Testis (tissue), 3 donors: ENCODE data around the gene MDFIC. TPM values are rescaled to one million over a fixed set of nuclear protein-coding genes. Genes with fewer than 3 reads are reported as not detected.

Experiments
- DNase-seq: peaks from one replicate; pipeline ENCODE4 v3.0.0-alpha.2; 2019
- H3K27ac ChIP-seq, 2 donors: fragments of 200-600 bp; sonication (generic); one replicate each; pipeline ENCODE4 v1.5.1; 2019
- H3K27me3 ChIP-seq: fragments of 200-600 bp; sonication (generic); one replicate; pipeline ENCODE4 v1.5.1; 2019
- H3K36me3 ChIP-seq: fragments of 200-600 bp; sonication (generic); one replicate; pipeline ENCODE4 v1.5.1; 2017; ENCODE audit warnings: low read depth; ENCODE audit errors: missing control alignments
- H3K4me1 ChIP-seq: fragments of 200-600 bp; sonication (generic); one replicate; pipeline ENCODE4 v1.5.1; 2019
- H3K4me3 ChIP-seq, 2 donors: fragments of 200-600 bp; sonication (generic); one replicate each; pipeline ENCODE4 v1.5.1; 2017 to 2019
- H3K9me3 ChIP-seq: fragments of 200-600 bp; sonication (generic); one replicate; pipeline ENCODE4 v1.5.1; 2017
- CTCF ChIP-seq, 3 experiments: fragments of 450-650 bp in 2 of 3; fragments of 200-600 bp in 1 of 3; sonication (generic) in 1 of 3; IDR thresholded peaks; one replicate each; pipeline ENCODE4 v1.5.1; 2016 to 2019; ENCODE audit warnings: antibody characterized with exemption in 3 of 3, mild to moderate bottlenecking in 2 of 3, moderate library complexity in 1 of 3
- POLR2A ChIP-seq: fragments of 450-650 bp; IDR thresholded peaks from one replicate; pipeline ENCODE4 v1.6.1; 2017; ENCODE audit warnings: antibody characterized with exemption, mild to moderate bottlenecking, moderate library complexity
- WGBS, 2 donors: methylation state at CpG; one replicate each; pipeline ENCODE4 v1.1.5; 2018; 5-methylcytosine and 5-hydroxymethylcytosine counted together
- intact Hi-C: fragments of 100-400 bp; cut with DNase I; formaldehyde crosslinking; loops from one replicate; pipeline ENCODE4 v1.15.1; 2023; ENCODE audit warnings: low total_unique reads
- polyA plus RNA-seq: library from polyadenylated mRNA; stranded (reverse); fragments of 350-450 nt; fragmentation: Illumina TruSeq; extraction: RNeasy Lipid Tissue Mini Kit (QIAGEN cat#74804); gene quantifications from one replicate; pipeline ENCODE4 v1.2.3, GENCODE V29; 2014; ENCODE audit warnings: low read depth, low replicate concordance; ENCODE audit not compliant: insufficient read depth
- total RNA-seq, 2 donors: library from RNA; depleted of rRNA; stranded (reverse); fragments of >200 nt; gene quantifications; one replicate each; pipeline ENCODE4 v1.2.3, GENCODE V29; 2016

The MDFIC gene
- total and polyA plus RNA-seq, 3 donors from 2014 or later: 5.8 to 7.6 (median 6.1) TPM

GRCh38 chr7:114966156-114966555 lies 44.3 kb downstream of the MDFIC start:
- WGBS, 2 donors: 86 to 95% methylated on average over 2 of the region's 2 CpGs
- no peaks in the 10 kb centered on the region for H3K36me3 ChIP-seq
- no peak overlapping the region for H3K4me3 ChIP-seq
- no peaks in the 10 kb centered on the region for H3K4me1 ChIP-seq
- no peaks in the 10 kb centered on the region for H3K27me3 ChIP-seq
- TF ChIP-seq POLR2A (no peak), CTCF (IDR thresholded peaks at IDR 0.05) (no peak)
- no peak overlapping the region for H3K27ac ChIP-seq
- no peaks in the 10 kb centered on the region for H3K9me3 ChIP-seq
- no peak for DNase-seq
- intact Hi-C loops: no loop called here

DNA sequence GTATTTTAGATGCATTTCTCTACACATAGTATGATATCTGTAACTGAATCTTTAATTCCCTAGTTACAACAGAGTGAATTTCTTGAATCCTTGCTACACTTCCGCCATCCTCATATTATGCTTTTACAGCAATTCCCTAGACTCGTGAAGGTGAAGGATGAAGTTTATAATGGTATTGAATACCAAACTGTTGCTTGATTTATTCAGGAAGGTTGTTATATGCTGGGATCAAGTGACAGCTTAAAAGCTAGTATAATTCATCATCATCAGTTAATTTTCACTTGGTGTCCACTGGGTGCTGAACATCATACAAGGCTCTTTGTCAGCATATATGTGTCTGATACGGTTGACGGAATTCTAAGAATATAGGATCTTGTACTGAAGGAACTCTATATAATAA lies 47.2 kb downstream of the MDFIC start:
- no peak overlapping the region for H3K4me3 ChIP-seq
- no peaks in the 10 kb centered on the region for H3K9me3 ChIP-seq
- no peaks in the 10 kb centered on the region for H3K4me1 ChIP-seq
- H3K27ac ChIP-seq: no peak overlapping the region
- H3K36me3 ChIP-seq: no peaks in the 10 kb centered on the region
- no peak for DNase-seq
- no peaks in the 10 kb centered on the region for H3K27me3 ChIP-seq
- 96% methylated on average over 4 of the region's 4 CpGs for WGBS, 2 donors
- intact Hi-C loops: no loop called here
- no peak for TF ChIP-seq CTCF (IDR thresholded peaks at IDR 0.05)
- no peak for TF ChIP-seq POLR2A

GRCh38 chr7:114970308-114970707 lies 48.4 kb downstream of the MDFIC start:
- TF ChIP-seq POLR2A (no peak), CTCF (IDR thresholded peaks at IDR 0.05) (no peak)

DNA sequence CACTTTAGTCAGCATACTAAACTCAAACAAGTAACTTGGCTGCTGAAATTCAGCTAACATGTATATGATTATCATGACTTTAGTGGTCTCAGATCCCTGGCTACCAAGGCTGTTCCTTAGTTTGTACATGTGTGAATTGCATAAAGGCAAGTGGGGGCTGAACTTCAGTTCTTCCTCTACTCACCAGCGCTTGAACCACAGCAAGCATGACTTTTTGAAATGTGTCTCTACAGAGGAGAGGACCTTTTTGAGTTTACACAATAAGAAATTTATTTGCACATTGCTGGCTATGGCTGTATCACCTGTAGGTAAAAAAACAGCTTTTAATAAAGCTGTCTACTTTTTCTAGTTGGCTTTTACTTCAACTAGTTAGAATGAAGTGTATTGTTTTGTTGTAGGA lies 48.8 kb downstream of the MDFIC start:
- H3K9me3 ChIP-seq: no peaks in the 10 kb centered on the region
- 97 to 100% methylated on average over 1 of the region's 1 CpG for WGBS, 2 donors
- H3K27me3 ChIP-seq: no peaks in the 10 kb centered on the region
- H3K27ac ChIP-seq: no peak overlapping the region
- no peak for TF ChIP-seq CTCF (IDR thresholded peaks at IDR 0.05)
- no peak for TF ChIP-seq POLR2A
- H3K4me3 ChIP-seq: no peak overlapping the region
- H3K36me3 ChIP-seq: no peaks in the 10 kb centered on the region
- no peak for DNase-seq
- intact Hi-C loops: no loop called here
- H3K4me1 ChIP-seq: no peaks in the 10 kb centered on the region

More at GRCh38 chr7:114970308-114970707, 48.4 kb downstream of the MDFIC start:
- Histone ChIP-seq H3K36me3 (no peaks in the 10 kb centered on the region), H3K27ac (no peak overlapping the region), H3K9me3 (no peaks in the 10 kb centered on the region), H3K27me3 (no peaks in the 10 kb centered on the region), H3K4me3 (no peak overlapping the region), H3K4me1 (no peaks in the 10 kb centered on the region)
- intact Hi-C loops: no loop called here
- no peak for DNase-seq
- 91 to 95% methylated on average over 3 of the region's 3 CpGs for WGBS, 2 donors

- Histone ChIP-seq H3K36me3 (no peaks in the 10 kb centered on the region), H3K27me3 (no peaks in the 10 kb centered on the region), H3K27ac (no peak overlapping the region), H3K4me1 (no peaks in the 10 kb centered on the region), H3K4me3 (no peak overlapping the region), H3K9me3 (no peaks in the 10 kb centered on the region)
- WGBS, 2 donors: 91 to 97% methylated on average over 3 of the region's 3 CpGs
- TF ChIP-seq POLR2A (no peak), CTCF (IDR thresholded peaks at IDR 0.05) (no peak)
- intact Hi-C loops: no loop called here
- no peak for DNase-seq
These were observed 50.7 kb downstream of the MDFIC start for GRCh38 chr7:114972567-114972966.
